Neural cell (in vitro differentiated cells): ENCODE measurements around the gene IGF1. TPM values are rescaled to one million over a fixed set of nuclear protein-coding genes. Genes with fewer than 3 reads are reported as not detected.

ENCODE experiments used
- H2AFZ ChIP-seq: fragments of 200-600, 300-800 bp; sonication (generic), shearing (Covaris generic); 2 replicates; pipeline ENCODE4 v1.6.0; 2014; ENCODE audit warnings: low read depth, mild to moderate bottlenecking, antibody characterized with exemption, low read length, moderate library complexity
- H3F3A ChIP-seq: fragments of 200-600 bp; shearing (Covaris generic); 2 replicates; pipeline ENCODE4 v1.6.1; 2016; ENCODE audit warnings: mild to moderate bottlenecking, moderate library complexity, mixed read lengths, antibody characterized with exemption, low read length; ENCODE audit not compliant: insufficient read depth, poor library complexity, severe bottlenecking
- H3K27ac ChIP-seq: fragments of 200-600, 300-800 bp; sonication (generic), shearing (Covaris generic); 2 replicates; pipeline ENCODE4 v1.5.1; 2014; ENCODE audit warnings: mild to moderate bottlenecking, low read length, moderate library complexity
- H3K27me3 ChIP-seq: fragments of 300-800, 200-600 bp; sonication (generic), shearing (Covaris generic); 2 replicates; pipeline ENCODE4 v1.6.0; 2014; ENCODE audit warnings: mild to moderate bottlenecking, low read depth, low read length, moderate library complexity; ENCODE audit not compliant: insufficient read depth
- H3K36me3 ChIP-seq: fragments of 300-800, 200-600 bp; sonication (generic), shearing (Covaris generic); 2 replicates; pipeline ENCODE4 v1.5.1; 2014; ENCODE audit warnings: mild to moderate bottlenecking, antibody characterized with exemption, low read length, moderate library complexity; ENCODE audit not compliant: insufficient read depth
- H3K4me2 ChIP-seq: fragments of 300-800, 200-600 bp; sonication (generic), shearing (Covaris generic); 2 replicates; pipeline ENCODE4 v1.6.0; 2014; ENCODE audit warnings: mild to moderate bottlenecking, low read length
- H3K4me3 ChIP-seq: fragments of 300-800, 200-600 bp; sonication (generic), shearing (Covaris generic); 2 replicates; pipeline ENCODE4 v1.5.1; 2014; ENCODE audit warnings: mild to moderate bottlenecking, low read length, moderate library complexity
- H3K79me2 ChIP-seq: fragments of 200-600 bp; shearing (Covaris generic); replicated peaks from 2 replicates; pipeline ENCODE4 v1.6.0; 2014; ENCODE audit warnings: mild to moderate bottlenecking, low read length, moderate library complexity; ENCODE audit not compliant: insufficient read depth
- H3K9ac ChIP-seq: fragments of 300-800, 200-600 bp; sonication (generic), shearing (Covaris generic); 2 replicates; pipeline ENCODE4 v1.6.1; 2016; ENCODE audit warnings: mild to moderate bottlenecking, low read length, mixed read lengths
- H3K9me2 ChIP-seq: fragments of 200-600 bp; shearing (Covaris generic); 2 replicates; pipeline ENCODE4 v1.6.1; 2016; ENCODE audit warnings: mild to moderate bottlenecking, low read length, mixed read lengths; ENCODE audit not compliant: insufficient read depth
- H3K9me3 ChIP-seq: fragments of 200-600, 300-800 bp; sonication (generic), shearing (Covaris generic); 2 replicates; pipeline ENCODE4 v1.6.1; 2016; ENCODE audit warnings: mild to moderate bottlenecking, mixed run types, low read length, moderate library complexity, mixed read lengths
- H4K20me1 ChIP-seq: fragments of 200-600 bp; shearing (Covaris generic); 2 replicates; pipeline ENCODE4 v1.6.1; 2016; ENCODE audit warnings: mild to moderate bottlenecking, mixed run types; ENCODE audit not compliant: insufficient read depth
- EP300 ChIP-seq: fragments of 450-650 bp; conservative IDR thresholded peaks from 2 replicates; pipeline ENCODE4 v1.6.1; 2014; ENCODE audit warnings: antibody characterized with exemption, mild to moderate bottlenecking, moderate library complexity; ENCODE audit not compliant: poor library complexity, severe bottlenecking
- EZH2 ChIP-seq: fragments of 200-600, 300-800 bp; shearing (Covaris generic), sonication (generic); IDR thresholded peaks from 2 replicates; pipeline ENCODE4 v1.6.1; 2014; ENCODE audit warnings: antibody characterized with exemption, low read length, borderline replicate concordance, mild to moderate bottlenecking; ENCODE audit not compliant: insufficient read depth, poor library complexity, severe bottlenecking
- MXI1 ChIP-seq: fragments of 450-650 bp; conservative IDR thresholded peaks from 2 replicates; pipeline ENCODE4 v1.6.1; 2014; ENCODE audit warnings: antibody characterized with exemption, mild to moderate bottlenecking; ENCODE audit not compliant: poor library complexity, severe bottlenecking
- POLR2AphosphoS5 ChIP-seq: IDR thresholded peaks from 2 replicates; pipeline ENCODE4 v1.6.1; 2012
- RAD21 ChIP-seq: fragments of 450-650 bp; conservative IDR thresholded peaks from 2 replicates; pipeline ENCODE4 v1.6.1; 2014; ENCODE audit warnings: antibody characterized with exemption, mild to moderate bottlenecking, moderate library complexity
- SMC3 ChIP-seq: fragments of 450-650 bp; conservative IDR thresholded peaks from 2 replicates; pipeline ENCODE4 v1.6.1; 2014; ENCODE audit warnings: antibody characterized with exemption, mild to moderate bottlenecking, moderate library complexity; ENCODE audit not compliant: poor library complexity
- TAF1 ChIP-seq: IDR thresholded peaks from 2 replicates; pipeline ENCODE4 v1.6.1; 2012; ENCODE audit warnings: low read depth
- polyA plus RNA-seq: library from polyadenylated mRNA; depleted of rRNA; stranded (reverse); fragments of >200 nt; gene quantifications from 2 replicates; pipeline ENCODE4 v1.2.3, GENCODE V29; 2014
- TF ChIP-seq, protein P1 (sequence below): fragments of 450-650 bp; IDR thresholded peaks from 2 replicates; pipeline ENCODE4 v1.5.1; 2014; ENCODE audit warnings: antibody characterized with exemption, mild to moderate bottlenecking, moderate library complexity; ENCODE audit not compliant: poor library complexity, severe bottlenecking
- TF ChIP-seq, protein P2 (sequence below): IDR thresholded peaks from 2 replicates; pipeline ENCODE4 v1.6.1; 2012; ENCODE audit warnings: borderline replicate concordance

Gene IGF1
- polyA plus RNA-seq, 1 donor from 2014 or later, result not detected

GRCh38 chr12:102423462-102423861 is 56.9 kb downstream of the IGF1 start:
- Histone ChIP-seq H3K4me2 (no peak overlapping the region), H3K27me3 (no peaks in the 10 kb centered on the region), H3K27ac (no peak overlapping the region), H3K36me3 (no peaks in the 10 kb centered on the region), H3K4me3 (no peak overlapping the region), H3K9ac (no peak overlapping the region), H4K20me1 (no peaks in the 10 kb centered on the region), H3K9me3 (no peaks in the 10 kb centered on the region), H3F3A (no peaks in the 10 kb centered on the region), H3K9me2 (no peaks in the 10 kb centered on the region), H3K79me2 (no peaks in the 10 kb centered on the region), H2AFZ (no peak overlapping the region)
- TF ChIP-seq EZH2 (no peak), EP300 (no peak), RAD21 (no peak), SMC3 (no peak), TAF1 (no peak), MXI1 (no peak), POLR2AphosphoS5 (no peak)
- TF ChIP-seq, protein P1, sequence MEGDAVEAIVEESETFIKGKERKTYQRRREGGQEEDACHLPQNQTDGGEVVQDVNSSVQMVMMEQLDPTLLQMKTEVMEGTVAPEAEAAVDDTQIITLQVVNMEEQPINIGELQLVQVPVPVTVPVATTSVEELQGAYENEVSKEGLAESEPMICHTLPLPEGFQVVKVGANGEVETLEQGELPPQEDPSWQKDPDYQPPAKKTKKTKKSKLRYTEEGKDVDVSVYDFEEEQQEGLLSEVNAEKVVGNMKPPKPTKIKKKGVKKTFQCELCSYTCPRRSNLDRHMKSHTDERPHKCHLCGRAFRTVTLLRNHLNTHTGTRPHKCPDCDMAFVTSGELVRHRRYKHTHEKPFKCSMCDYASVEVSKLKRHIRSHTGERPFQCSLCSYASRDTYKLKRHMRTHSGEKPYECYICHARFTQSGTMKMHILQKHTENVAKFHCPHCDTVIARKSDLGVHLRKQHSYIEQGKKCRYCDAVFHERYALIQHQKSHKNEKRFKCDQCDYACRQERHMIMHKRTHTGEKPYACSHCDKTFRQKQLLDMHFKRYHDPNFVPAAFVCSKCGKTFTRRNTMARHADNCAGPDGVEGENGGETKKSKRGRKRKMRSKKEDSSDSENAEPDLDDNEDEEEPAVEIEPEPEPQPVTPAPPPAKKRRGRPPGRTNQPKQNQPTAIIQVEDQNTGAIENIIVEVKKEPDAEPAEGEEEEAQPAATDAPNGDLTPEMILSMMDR, result no peak
- TF ChIP-seq, protein P2, sequence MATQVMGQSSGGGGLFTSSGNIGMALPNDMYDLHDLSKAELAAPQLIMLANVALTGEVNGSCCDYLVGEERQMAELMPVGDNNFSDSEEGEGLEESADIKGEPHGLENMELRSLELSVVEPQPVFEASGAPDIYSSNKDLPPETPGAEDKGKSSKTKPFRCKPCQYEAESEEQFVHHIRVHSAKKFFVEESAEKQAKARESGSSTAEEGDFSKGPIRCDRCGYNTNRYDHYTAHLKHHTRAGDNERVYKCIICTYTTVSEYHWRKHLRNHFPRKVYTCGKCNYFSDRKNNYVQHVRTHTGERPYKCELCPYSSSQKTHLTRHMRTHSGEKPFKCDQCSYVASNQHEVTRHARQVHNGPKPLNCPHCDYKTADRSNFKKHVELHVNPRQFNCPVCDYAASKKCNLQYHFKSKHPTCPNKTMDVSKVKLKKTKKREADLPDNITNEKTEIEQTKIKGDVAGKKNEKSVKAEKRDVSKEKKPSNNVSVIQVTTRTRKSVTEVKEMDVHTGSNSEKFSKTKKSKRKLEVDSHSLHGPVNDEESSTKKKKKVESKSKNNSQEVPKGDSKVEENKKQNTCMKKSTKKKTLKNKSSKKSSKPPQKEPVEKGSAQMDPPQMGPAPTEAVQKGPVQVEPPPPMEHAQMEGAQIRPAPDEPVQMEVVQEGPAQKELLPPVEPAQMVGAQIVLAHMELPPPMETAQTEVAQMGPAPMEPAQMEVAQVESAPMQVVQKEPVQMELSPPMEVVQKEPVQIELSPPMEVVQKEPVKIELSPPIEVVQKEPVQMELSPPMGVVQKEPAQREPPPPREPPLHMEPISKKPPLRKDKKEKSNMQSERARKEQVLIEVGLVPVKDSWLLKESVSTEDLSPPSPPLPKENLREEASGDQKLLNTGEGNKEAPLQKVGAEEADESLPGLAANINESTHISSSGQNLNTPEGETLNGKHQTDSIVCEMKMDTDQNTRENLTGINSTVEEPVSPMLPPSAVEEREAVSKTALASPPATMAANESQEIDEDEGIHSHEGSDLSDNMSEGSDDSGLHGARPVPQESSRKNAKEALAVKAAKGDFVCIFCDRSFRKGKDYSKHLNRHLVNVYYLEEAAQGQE, result no peak

DNA sequence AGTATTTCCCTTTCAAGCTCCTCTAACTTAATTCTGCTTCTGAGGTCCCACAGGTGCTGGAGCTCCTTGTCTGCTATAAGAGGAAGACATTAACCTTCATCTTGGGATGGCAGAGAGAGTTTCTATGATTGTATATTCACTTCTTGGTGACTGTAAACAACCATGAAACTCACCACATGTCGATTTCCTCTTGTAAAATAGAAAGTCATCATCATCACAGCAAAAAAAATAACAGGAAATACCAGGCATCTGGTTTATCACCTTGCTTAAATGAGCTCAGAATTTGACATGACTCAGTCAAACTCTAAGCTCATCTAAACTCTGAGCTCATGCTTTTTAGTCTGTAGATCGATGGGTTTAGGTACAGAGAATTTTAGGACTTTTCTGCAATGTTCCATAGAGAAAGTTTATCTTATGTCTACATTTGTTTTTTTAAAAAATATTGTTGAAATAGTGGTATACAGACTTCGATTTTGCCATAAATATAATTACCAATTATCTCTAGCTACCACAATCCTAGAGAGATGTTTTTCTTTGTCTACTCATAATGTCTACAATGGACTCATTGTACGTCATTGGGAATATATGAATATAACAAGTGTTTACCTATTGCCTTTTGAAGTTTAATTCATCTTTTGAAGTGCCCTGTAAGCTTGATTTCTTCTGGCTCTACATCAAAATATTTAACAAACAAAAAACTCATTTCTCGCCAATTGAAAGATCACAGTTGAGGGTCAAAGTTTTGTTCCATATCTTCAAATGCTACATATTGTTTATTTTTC is 58.4 kb downstream of the IGF1 start:
- H3K4me2 ChIP-seq, result no peak overlapping the region

More for the DNA sequence above, 58.4 kb downstream of the IGF1 start:
- Histone ChIP-seq H2AFZ (no peak overlapping the region), H3K27ac (no peak overlapping the region), H3K9me3 (no peaks in the 10 kb centered on the region), H3K79me2 (no peaks in the 10 kb centered on the region), H3K4me3 (no peak overlapping the region), H3K36me3 (no peaks in the 10 kb centered on the region), H4K20me1 (no peaks in the 10 kb centered on the region), H3K27me3 (no peaks in the 10 kb centered on the region), H3K9me2 (no peaks in the 10 kb centered on the region), H3K9ac (no peak overlapping the region), H3F3A (no peaks in the 10 kb centered on the region)
- TF ChIP-seq MXI1, result no peak
- TF ChIP-seq, protein P1, result no peak
- no peak for TF ChIP-seq TAF1
- TF ChIP-seq POLR2AphosphoS5, result no peak
